ENCODE results near the gene CDK13.
A peak's percentile ranks its signal among the peaks of the same experiment; 100 is the strongest.
"Not testable (repeated sequence)": the region's sequence is repeated elsewhere in the genome, so short reads cannot be mapped to it uniquely, and the experiment has no call there.

CDK13 gene

DNA sequence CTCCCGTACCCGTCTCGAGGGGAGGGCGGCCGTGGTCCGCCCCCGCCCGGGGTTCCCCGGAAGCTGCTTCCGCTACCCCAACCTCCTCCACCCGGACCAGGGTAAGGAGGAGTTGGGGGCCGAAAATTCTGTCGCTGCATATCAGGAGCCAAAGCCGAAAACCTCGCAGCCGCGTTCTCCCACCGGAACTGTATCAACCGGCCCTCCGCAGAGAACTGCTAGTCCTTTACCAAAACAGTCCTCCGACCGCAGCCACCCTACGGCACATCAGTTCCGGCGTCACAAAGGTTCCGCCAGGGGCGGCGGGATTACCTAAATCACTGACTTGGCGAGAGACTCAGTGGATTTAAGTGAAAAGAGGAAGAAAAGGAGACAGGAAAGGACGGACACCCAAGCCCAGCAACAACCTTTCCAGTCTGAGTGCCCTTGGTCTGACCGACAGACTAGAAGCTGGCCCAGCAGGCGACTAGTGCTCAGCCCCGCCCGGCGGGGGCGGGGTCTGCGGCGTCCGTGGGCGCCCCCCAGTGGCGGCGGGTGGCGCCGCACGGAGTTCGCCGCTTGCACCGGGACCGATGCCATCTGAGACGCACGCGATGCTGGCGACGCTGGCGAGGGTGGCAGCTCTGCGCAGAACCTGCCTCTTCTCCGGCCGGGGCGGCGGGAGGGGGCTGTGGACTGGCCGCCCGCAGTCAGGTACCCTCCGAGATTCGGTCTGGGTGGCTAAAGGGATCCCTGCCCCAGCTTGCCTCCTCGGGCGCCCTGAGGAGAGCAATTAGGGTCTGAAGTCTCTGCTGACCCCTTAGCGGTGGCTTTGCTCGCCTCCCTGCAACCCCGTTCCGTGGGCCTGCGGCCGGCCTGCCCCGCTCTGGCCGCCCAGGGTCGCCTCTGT, 184.6 kb downstream of the CDK13 start, which contains the start of the genes MPLKIP and SUGCT:
Gene MPLKIP (minus strand): TSS at position 195 of the 889 bp plus-strand sequence. CDS start 55 bp downstream, at position 140.
Gene SUGCT (plus strand): TSS at position 578 of the 889 bp plus-strand sequence.
- TF ChIP-seq, protein P1, sequence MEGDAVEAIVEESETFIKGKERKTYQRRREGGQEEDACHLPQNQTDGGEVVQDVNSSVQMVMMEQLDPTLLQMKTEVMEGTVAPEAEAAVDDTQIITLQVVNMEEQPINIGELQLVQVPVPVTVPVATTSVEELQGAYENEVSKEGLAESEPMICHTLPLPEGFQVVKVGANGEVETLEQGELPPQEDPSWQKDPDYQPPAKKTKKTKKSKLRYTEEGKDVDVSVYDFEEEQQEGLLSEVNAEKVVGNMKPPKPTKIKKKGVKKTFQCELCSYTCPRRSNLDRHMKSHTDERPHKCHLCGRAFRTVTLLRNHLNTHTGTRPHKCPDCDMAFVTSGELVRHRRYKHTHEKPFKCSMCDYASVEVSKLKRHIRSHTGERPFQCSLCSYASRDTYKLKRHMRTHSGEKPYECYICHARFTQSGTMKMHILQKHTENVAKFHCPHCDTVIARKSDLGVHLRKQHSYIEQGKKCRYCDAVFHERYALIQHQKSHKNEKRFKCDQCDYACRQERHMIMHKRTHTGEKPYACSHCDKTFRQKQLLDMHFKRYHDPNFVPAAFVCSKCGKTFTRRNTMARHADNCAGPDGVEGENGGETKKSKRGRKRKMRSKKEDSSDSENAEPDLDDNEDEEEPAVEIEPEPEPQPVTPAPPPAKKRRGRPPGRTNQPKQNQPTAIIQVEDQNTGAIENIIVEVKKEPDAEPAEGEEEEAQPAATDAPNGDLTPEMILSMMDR (conservative IDR thresholded peaks at IDR 0.05; ENCODE audit: low read depth, low read length) = peak; percentile 81
- peak within 1 kb of the TSS; percentile 95 for H3K4me3 ChIP-seq (ENCODE audit: low read length)
- DNase-seq (ENCODE audit: low read depth) = peak; percentile 49

DNA sequence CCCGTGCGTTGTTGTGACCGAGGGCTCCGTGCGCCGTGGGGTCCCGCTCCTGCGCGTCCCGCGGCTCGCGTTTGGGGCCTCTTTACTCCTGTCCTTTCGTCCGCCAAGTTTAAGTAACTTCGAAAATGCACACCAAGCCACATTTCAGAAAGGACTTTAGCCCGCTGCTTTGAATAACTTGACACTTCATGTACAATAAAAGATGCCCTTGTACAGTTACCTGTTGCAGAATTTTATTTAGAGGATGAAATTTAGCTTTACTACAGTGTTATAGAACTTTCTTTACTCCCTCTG, 185.2 kb downstream of the CDK13 start:
- TF ChIP-seq, protein P1 (conservative IDR thresholded peaks at IDR 0.05; ENCODE audit: low read depth, low read length) = no peak
- peak overlapping the region; percentile 95 for H3K4me3 ChIP-seq (ENCODE audit: low read length)
- no peak for DNase-seq (ENCODE audit: low read depth)

DNA sequence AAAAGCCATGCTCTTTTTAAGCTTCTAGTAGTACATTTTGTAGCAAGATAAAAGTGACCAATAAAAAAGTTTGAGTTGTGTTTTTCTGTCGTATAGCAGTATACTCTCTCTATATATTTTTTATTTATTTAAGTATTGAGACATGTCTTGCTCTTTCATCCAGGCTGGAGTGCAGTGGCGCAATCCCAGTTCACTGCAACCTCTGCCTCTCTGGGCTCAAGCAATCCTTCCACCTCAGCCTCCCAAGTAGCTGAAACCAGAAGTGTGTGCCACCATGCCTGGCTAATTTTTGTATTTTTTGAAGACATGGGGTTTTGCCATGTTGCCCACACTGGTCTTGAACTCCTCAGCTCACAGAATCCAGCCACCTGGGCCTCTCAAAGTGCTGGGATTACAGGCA, 187.5 kb downstream of the CDK13 start:
- no peak for DNase-seq (ENCODE audit: low read depth)
- TF ChIP-seq, protein P1 (conservative IDR thresholded peaks at IDR 0.05; ENCODE audit: low read depth, low read length) = no peak
- no peak overlapping the region for H3K4me3 ChIP-seq (ENCODE audit: low read length)

DNA sequence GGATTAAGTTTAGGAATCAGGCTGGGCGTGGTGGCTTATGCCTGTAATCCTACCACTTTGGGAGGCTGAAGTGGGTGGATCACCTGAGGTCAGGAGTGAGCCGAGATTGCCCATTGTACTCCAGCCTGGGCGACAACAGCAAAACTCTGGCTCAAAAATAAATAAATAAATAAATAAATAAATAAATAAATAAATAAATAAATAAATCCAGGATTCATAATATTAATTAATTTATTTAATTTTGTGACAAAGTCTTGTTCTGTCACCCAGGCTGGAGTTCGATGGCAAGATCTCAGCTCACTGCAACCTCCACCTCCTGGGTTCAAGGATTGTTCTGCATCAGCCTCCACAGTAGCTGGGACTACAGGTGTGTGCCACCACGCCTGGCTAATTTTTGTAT, 188.9 kb downstream of the CDK13 start:
- H3K4me3 ChIP-seq (ENCODE audit: low read length) = no peak overlapping the region
- TF ChIP-seq, protein P1 (conservative IDR thresholded peaks at IDR 0.05; ENCODE audit: low read depth, low read length) = no peak
- no peak for DNase-seq (ENCODE audit: low read depth)

DNA sequence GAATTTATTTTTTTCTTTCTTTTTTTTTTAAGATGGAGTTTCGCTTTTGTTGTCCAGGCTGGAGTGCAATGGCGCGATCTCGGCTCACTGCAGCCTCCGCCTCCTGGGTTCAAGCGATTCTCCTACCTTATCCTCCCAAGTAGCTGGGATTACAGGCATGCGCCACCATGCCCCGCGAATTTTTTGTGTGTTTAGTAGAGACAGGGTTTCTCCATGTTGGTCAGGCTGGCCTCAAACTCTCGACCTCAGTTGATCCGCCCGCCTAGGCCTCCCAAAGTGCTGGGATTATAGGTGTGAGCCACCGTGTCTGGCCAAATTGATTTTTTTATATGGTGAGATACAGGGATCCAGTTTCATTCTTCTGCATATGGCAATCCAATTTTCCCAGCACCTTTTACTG, 189.8 kb downstream of the CDK13 start:
- not testable (repeated sequence) for DNase-seq (ENCODE audit: low read depth)

DNA sequence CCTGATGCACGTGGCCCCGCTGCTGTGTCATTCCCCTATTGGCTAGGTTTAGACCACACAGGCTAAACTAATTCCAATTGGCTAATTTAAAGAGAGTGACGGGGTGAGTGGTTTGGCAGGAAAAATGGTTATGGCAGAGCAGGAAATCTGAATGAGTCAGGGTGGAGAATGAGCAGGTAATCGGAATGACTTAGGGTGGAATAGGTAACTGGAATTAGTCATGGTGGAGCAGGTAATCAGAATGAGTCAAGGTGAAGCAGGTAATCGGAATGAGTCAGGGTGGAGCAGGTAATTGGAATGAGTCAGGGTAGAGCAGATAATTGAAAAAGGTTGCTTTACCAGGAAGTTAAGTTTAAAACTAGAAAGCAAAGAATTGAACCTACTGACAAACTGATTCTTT, 191.9 kb downstream of the CDK13 start:
- H3K4me3 ChIP-seq (ENCODE audit: low read length); DNase-seq (ENCODE audit: low read depth): not testable (repeated sequence)

More for the DNA sequence above, 189.8 kb downstream of the CDK13 start:
- not testable (repeated sequence) for H3K4me3 ChIP-seq (ENCODE audit: low read length)

DNA sequence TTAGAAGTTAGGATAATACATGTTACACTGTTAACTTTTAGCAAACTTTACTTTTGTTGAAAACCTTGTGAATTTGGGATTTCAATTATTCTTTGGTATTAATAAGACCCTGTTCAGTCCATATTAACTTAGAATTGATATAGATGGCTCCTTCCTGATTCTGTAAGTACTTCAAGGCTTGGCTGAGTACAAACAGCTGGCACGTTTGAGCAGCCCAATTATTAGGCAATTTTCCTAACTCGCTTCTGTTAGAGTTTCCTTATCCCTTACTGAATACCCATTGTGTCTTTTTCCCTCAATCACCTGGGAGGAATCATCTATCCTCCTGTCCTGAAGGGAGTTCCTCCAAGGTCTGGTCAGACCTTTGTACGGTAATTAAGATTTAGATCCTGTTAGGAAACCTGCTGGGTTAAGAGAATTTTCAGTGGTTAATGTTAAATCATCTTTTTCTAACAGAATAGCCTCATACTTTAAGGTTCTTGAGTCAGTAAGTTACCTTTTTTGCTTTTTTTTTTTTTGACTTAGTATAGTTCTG, 195.6 kb downstream of the CDK13 start:
- not testable (repeated sequence) for H3K4me3 ChIP-seq (ENCODE audit: low read length); DNase-seq (ENCODE audit: low read depth)

DNA sequence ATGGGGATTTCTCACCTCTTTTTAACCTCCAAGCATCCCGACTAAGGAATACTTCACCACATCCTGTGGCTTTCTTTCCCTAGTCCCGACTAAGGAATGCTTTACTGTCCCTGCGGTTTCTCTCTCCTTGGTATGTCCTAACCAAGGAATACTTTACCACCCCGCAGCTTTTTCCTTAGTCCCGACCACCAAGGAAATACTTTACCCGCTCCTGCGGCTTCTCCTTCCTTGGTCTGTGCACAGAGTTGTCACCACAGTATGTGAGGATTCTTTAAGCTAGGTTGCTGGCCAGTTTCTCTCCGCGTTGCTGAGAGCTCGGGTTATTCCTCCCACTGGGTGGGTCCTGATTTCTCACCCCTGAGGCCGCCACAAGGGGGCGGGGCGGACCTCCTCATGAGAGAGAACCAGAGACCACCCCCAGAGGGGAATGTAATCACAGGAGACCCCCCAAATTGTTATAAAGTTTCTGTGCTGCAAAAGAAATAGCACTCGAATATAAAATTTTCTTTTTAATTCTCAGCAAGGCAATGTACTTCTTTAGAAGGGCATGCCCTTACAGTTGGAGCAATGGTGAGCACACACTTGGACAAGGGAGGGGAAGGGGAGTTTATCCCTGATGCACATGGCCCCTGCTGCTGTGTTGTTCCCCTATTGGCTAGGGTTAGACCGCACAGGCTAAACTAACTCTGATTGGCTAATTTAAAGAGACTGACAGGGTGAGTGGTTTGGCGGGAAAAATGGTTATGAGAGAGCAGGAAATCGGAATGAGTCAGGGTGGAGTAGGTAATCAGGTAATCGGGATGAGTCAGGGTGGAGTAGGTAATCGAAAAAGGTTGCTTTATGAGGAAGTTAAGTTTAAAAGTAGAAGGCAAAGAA, 197.6 kb downstream of the CDK13 start:
- no peak for DNase-seq (ENCODE audit: low read depth)
- TF ChIP-seq, protein P1 (conservative IDR thresholded peaks at IDR 0.05; ENCODE audit: low read depth, low read length) = no peak
- no peak overlapping the region for H3K4me3 ChIP-seq (ENCODE audit: low read length)

DNA sequence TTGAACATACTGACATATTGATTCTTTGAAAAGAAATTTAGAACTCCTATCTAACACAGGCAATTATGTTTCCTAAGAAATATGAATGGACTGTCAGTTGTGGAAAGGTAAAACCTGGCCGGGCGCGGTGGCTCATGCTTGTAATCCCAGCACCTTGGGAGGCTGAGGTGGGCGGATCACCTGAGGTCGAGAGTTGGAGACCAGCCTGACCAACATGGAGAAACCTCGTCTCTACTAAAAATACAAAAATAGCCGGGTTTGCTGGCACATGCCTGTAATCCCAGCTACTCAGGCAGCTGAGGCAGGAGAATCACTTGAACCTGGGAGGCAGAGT, 198.2 kb downstream of the CDK13 start:
- DNase-seq (ENCODE audit: low read depth); H3K4me3 ChIP-seq (ENCODE audit: low read length): not testable (repeated sequence)

All from retinal pigment epithelial cell (primary cell).